C4-2B (cell line): ENCODE measurements around the gene TP73.

Experiments used
- CTCF ChIP-seq: fragments of 450-650 bp; conservative IDR thresholded peaks from 2 replicates; pipeline ENCODE4 v1.5.1; 2017; ENCODE audit warnings: mild to moderate bottlenecking
- ZFX ChIP-seq: fragments of 450-650 bp; IDR thresholded peaks from 2 replicates; pipeline ENCODE4 v1.6.1; 2017

- TF ChIP-seq CTCF (no peak), ZFX (no peak)
Observed at GRCh38 chr1:3683992-3684391, 31.7 kb downstream of the TP73 start.
